ENCODE data around the gene UXS1.
"Not testable (repeated sequence)": the region's sequence is repeated elsewhere in the genome, so short reads cannot be mapped to it uniquely, and the experiment has no call there.

The UXS1 gene

GRCh38 chr2:106159866-106160785, 34.0 kb downstream of the UXS1 start:
- DNase-seq = no peak

GRCh38 chr2:106158871-106159270, 35.2 kb downstream of the UXS1 start:
- no peak for DNase-seq

GRCh38 chr2:106158131-106158530, 36.0 kb downstream of the UXS1 start:
- DNase-seq = no peak

GRCh38 chr2:106157416-106157815, 36.7 kb downstream of the UXS1 start:
- DNase-seq = no peak

GRCh38 chr2:106156305-106157296, 37.5 kb downstream of the UXS1 start:
- no peak for DNase-seq

GRCh38 chr2:106153781-106154180, 40.3 kb downstream of the UXS1 start:
- DNase-seq = no peak

- no peak for DNase-seq
Observed at GRCh38 chr2:106147665-106148064, 46.4 kb downstream of the UXS1 start.

GRCh38 chr2:106147159-106147558, 46.9 kb downstream of the UXS1 start:
- no peak for DNase-seq

GRCh38 chr2:106144621-106145331, 49.3 kb downstream of the UXS1 start:
- no peak for DNase-seq

GRCh38 chr2:106143495-106144215, 50.4 kb downstream of the UXS1 start:
- DNase-seq = no peak

- no peak for DNase-seq
Observed at GRCh38 chr2:106142683-106143082, 51.4 kb downstream of the UXS1 start.

- no peak for DNase-seq
Observed at GRCh38 chr2:106140913-106141312, 53.2 kb downstream of the UXS1 start.

GRCh38 chr2:106140113-106140512, 54.0 kb downstream of the UXS1 start:
- no peak for DNase-seq

- DNase-seq = no peak
Observed at GRCh38 chr2:106139238-106139935, 54.7 kb downstream of the UXS1 start.

- no peak for DNase-seq
Observed at GRCh38 chr2:106138543-106139237, 55.4 kb downstream of the UXS1 start.

- no peak for DNase-seq
Observed at GRCh38 chr2:106137731-106138521, 56.2 kb downstream of the UXS1 start.

GRCh38 chr2:106131192-106131591, 62.9 kb downstream of the UXS1 start:
- not testable (repeated sequence) for DNase-seq

- DNase-seq = no peak
Observed at GRCh38 chr2:106130251-106130998, 63.7 kb downstream of the UXS1 start.

GRCh38 chr2:106129592-106129991, 64.5 kb downstream of the UXS1 start:
- no peak for DNase-seq

All from NCI-H2107 (cell line).